MCF 10A (cell line): ENCODE data around the gene WDR59. TPM values are rescaled to one million over a fixed set of nuclear protein-coding genes. Genes with fewer than 3 reads are reported as not detected.

Source experiments
- BruUV-seq: library from RNA; stranded (reverse); fragments of 400-500 nt; replicated peaks from 2 replicates; lab custom pipeline; 2021; lab: Mats Ljungman, UMichigan
- CTCF ChIA-PET: fragments of 300-600 bp; sonication (Branson Sonifier 250); formaldehyde crosslinking; extraction: SDS; loops from one replicate; lab custom pipeline; 2021; ENCODE audit warnings: antibody characterized with exemption, inconsistent platforms; lab: Yijun Ruan, JAX
- POLR2A ChIA-PET: fragments of 300-600, 350-650 bp; sonication (Branson Sonifier 250); formaldehyde crosslinking; extraction: SDS; loops from one replicate; lab custom pipeline; 2020; ENCODE audit warnings: antibody characterized with exemption, inconsistent platforms; lab: Yijun Ruan, JAX
- DNase-seq: peaks from one replicate; pipeline ENCODE4 v3.0.0-alpha.2; 2018; ENCODE audit not compliant: unreplicated experiment
- H3K27ac Mint-ChIP-seq: one replicate; pipeline ENCODE4 v1.8.0; 2022; ENCODE audit warnings: mild to moderate bottlenecking, low read depth, mixed read lengths; ENCODE audit not compliant: unreplicated experiment
- H3K27me3 Mint-ChIP-seq: one replicate; pipeline ENCODE4 v1.8.0; 2022; ENCODE audit warnings: mixed read lengths; ENCODE audit not compliant: insufficient read depth, unreplicated experiment
- H3K36me3 Mint-ChIP-seq: one replicate; pipeline ENCODE4 v1.8.0; 2022; ENCODE audit warnings: mild to moderate bottlenecking, moderate library complexity, mixed read lengths; ENCODE audit not compliant: insufficient read depth, unreplicated experiment
- H3K4me1 Mint-ChIP-seq: one replicate; pipeline ENCODE4 v1.8.0; 2022; ENCODE audit warnings: mixed read lengths; ENCODE audit not compliant: insufficient read depth, unreplicated experiment
- H3K4me3 Mint-ChIP-seq: one replicate; pipeline ENCODE4 v1.8.0; 2022; ENCODE audit warnings: mild to moderate bottlenecking, moderate library complexity, mixed read lengths; ENCODE audit not compliant: unreplicated experiment
- H3K9me3 Mint-ChIP-seq: one replicate; pipeline ENCODE4 v1.8.0; 2022; ENCODE audit warnings: mixed read lengths; ENCODE audit not compliant: unreplicated experiment
- intact Hi-C: fragments of 100-400 bp; cut with micrococcal nuclease; formaldehyde crosslinking; loops from 2 replicates; pipeline ENCODE4 v1.14.1; 2022
- total RNA-seq: library from RNA; stranded (reverse); gene quantifications from 2 replicates; pipeline ENCODE4 v1.2.3, GENCODE V29; 2022
- TF ChIP-seq, protein P1 (sequence below): fragments of 200-600 bp; IDR thresholded peaks from one replicate; pipeline ENCODE4 v1.8.0; 2022; ENCODE audit warnings: antibody characterized with exemption, mild to moderate bottlenecking; ENCODE audit not compliant: unreplicated experiment

WDR59 gene
- total RNA-seq, 1 experiment from 2014 or later, result 56.1 TPM

DNA sequence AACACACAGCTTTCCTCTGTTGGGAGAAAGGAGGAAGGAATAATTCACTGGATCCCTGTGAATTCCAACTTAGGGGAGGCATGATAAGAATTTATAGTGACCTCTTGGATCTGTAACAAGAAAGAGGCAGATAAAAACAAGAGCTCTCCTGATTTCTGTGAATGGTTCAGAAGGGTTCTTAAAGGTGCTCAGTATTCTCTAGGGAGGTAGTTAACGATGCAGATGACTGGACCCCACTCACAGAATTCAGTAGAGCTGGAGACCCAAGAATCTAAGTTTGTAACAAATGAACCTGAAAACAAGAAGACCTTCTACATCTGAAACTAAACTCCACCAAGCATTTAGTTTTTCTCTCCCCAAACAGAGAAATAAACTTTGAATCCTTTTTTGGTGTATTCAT is 22.5 kb upstream of the WDR59 start:
- BruUV-seq, result no TSS peak
- H3K4me3 Mint-ChIP-seq, result no peak overlapping the region
- TF ChIP-seq, protein P1, sequence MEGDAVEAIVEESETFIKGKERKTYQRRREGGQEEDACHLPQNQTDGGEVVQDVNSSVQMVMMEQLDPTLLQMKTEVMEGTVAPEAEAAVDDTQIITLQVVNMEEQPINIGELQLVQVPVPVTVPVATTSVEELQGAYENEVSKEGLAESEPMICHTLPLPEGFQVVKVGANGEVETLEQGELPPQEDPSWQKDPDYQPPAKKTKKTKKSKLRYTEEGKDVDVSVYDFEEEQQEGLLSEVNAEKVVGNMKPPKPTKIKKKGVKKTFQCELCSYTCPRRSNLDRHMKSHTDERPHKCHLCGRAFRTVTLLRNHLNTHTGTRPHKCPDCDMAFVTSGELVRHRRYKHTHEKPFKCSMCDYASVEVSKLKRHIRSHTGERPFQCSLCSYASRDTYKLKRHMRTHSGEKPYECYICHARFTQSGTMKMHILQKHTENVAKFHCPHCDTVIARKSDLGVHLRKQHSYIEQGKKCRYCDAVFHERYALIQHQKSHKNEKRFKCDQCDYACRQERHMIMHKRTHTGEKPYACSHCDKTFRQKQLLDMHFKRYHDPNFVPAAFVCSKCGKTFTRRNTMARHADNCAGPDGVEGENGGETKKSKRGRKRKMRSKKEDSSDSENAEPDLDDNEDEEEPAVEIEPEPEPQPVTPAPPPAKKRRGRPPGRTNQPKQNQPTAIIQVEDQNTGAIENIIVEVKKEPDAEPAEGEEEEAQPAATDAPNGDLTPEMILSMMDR, result no peak
- POLR2A ChIA-PET, result interaction anchor here (1.2 to 2.3 kb wide), 2 partner anchors 9 to 101 kb away, joined by 4 to 6 read pairs; partner anchors contain the start of gene ZNRF1
- H3K27me3 Mint-ChIP-seq, result no peaks in the 10 kb centered on the region
- H3K36me3 Mint-ChIP-seq, result peaks cover 6% of the 10 kb centered on the region
- DNase-seq, result no peak
- intact Hi-C loops, result no loop called here
- H3K9me3 Mint-ChIP-seq, result no peaks in the 10 kb centered on the region
- CTCF ChIA-PET, result interaction anchor here (0.6 to 8.6 kb wide), 3 partner anchors 98 to 107 kb away, joined by 3 to 51 read pairs (median 5); no protein-coding TSS in a partner anchor
- H3K4me1 Mint-ChIP-seq, result peaks cover 12% of the 10 kb centered on the region
- H3K27ac Mint-ChIP-seq, result no peak overlapping the region

DNA sequence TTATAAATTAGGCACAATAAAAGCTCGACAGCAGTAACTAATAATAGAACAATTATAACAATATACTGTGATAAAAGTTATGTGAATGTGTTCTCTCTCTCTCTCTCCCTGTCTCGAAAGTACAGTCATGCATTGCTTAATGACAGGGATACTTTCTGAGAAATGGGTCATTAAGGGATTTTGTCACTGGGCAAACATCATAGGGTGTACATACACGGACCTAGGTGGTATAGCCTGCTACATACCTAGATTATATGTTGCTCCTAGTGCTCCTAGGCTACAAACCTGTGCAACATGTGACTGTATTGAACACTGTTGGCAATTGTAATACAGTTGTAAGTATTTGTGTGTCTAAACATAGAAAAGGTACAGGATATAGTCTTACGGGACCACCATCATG is 20.8 kb upstream of the WDR59 start:
- Mint-ChIP-seq H3K27me3 (no peaks in the 10 kb centered on the region), H3K4me1 (peaks cover 11% of the 10 kb centered on the region), H3K4me3 (no peak overlapping the region), H3K9me3 (no peaks in the 10 kb centered on the region), H3K27ac (no peak overlapping the region), H3K36me3 (peaks cover 6% of the 10 kb centered on the region)
- no peak for DNase-seq
- intact Hi-C loops, result no loop called here
- CTCF ChIA-PET, result interaction anchor here (1.1 to 8.6 kb wide), 2 partner anchors 105 to 143 kb away, joined by 3 to 51 read pairs; no protein-coding TSS in a partner anchor
- POLR2A ChIA-PET, result interaction anchor here (0.7 kb wide), 1 partner anchor 298 kb away, joined by 4 read pairs; no protein-coding TSS in a partner anchor
- TF ChIP-seq, protein P1, result no peak
- no TSS peak for BruUV-seq

DNA sequence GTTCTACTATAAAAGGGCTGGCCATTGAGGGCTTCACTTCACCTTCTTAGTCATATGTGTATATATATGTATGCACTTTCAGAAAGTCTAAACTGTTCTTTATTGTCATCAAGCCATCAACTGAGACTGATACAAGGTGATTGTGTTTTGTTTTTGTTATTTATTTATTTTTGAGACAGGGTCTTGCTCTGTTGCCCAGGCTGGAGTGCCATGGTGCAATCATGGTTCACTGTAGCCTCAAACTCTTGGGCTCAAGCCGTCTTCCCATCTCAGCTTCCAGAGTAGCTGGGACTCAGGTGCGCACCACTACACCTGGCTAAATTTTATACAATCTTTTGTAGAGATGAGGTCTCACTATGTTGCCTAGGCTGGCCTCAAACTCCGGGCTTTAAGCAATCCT is 19.5 kb upstream of the WDR59 start:
- no peaks in the 10 kb centered on the region for H3K9me3 Mint-ChIP-seq
- peaks cover 3% of the 10 kb centered on the region for H3K36me3 Mint-ChIP-seq
- H3K27ac Mint-ChIP-seq, result no peak overlapping the region
- no TSS peak for BruUV-seq
- DNase-seq, result no peak
- H3K4me1 Mint-ChIP-seq, result peaks cover 19% of the 10 kb centered on the region
- ChIA-PET POLR2A (interaction anchor here (0.6 to 1.7 kb wide), 2 partner anchors 13 to 105 kb away, joined by 3 read pairs; no protein-coding TSS in a partner anchor), CTCF (interaction anchor here (0.6 to 8.6 kb wide), 2 partner anchors 40 to 106 kb away, joined by 3 to 51 read pairs; no protein-coding TSS in a partner anchor)
- H3K27me3 Mint-ChIP-seq, result no peaks in the 10 kb centered on the region
- intact Hi-C loops, result no loop called here
- no peak overlapping the region for H3K4me3 Mint-ChIP-seq
- TF ChIP-seq, protein P1, result no peak

DNA sequence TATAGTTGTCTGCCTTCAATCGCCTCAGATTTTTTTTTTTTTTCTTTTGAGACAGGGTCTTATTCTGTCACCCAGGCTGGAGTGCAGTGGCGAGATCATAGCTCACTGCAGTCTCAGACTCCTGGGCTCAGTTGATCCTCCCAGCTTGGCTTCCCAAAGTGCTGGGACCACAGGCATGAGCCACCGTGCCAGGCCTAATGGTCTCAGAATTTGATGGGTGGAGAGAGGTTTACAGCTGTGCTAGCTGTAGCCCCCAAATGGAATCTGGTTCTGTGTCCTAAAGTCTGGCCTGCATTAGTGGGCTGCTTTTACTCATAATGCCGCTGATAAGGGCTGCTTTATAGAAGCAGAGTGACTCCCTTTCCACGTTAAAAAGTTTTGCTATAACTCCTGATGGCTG is 19.0 kb upstream of the WDR59 start:
- TF ChIP-seq, protein P1, result no peak
- Mint-ChIP-seq H3K4me3 (no peak overlapping the region), H3K4me1 (peaks cover 19% of the 10 kb centered on the region), H3K9me3 (no peaks in the 10 kb centered on the region), H3K36me3 (no peaks in the 10 kb centered on the region), H3K27me3 (no peaks in the 10 kb centered on the region), H3K27ac (no peak overlapping the region)
- ChIA-PET POLR2A (interaction anchor here (1.7 to 1.9 kb wide), 2 partner anchors 8 to 106 kb away, joined by 3 to 5 read pairs; no protein-coding TSS in a partner anchor), CTCF (interaction anchor here (8.6 kb wide), 1 partner anchor 107 kb away, joined by 51 read pairs; no protein-coding TSS in a partner anchor)
- intact Hi-C loops, result no loop called here
- no peak for DNase-seq
- BruUV-seq, result no TSS peak
